ENCODE results near the gene GCGR.

The GCGR gene

GRCh38 chr17:81812571-81813370, 8.8 kb downstream of the GCGR start:
- no peak for DNase-seq

GRCh38 chr17:81813371-81813684, 9.4 kb downstream of the GCGR start:
- no peak for DNase-seq

GRCh38 chr17:81813861-81814683, 10.1 kb downstream of the GCGR start:
- no peak for DNase-seq

GRCh38 chr17:81814748-81815645, 11.0 kb downstream of the GCGR start:
- DNase-seq: no peak

GRCh38 chr17:81815646-81815986, 11.7 kb downstream of the GCGR start:
- DNase-seq: no peak

GRCh38 chr17:81817758-81818147, 13.8 kb downstream of the GCGR start:
- no peak for DNase-seq

GRCh38 chr17:81819708-81820107, 15.8 kb downstream of the GCGR start:
- no peak for DNase-seq

GRCh38 chr17:81821147-81821546, 17.2 kb downstream of the GCGR start:
- peak in 1 of 2 experiments; percentile 25 for DNase-seq

- DNase-seq: no peak
Measured at GRCh38 chr17:81821603-81822311, 17.8 kb downstream of the GCGR start.

- DNase-seq: no peak
Measured at GRCh38 chr17:81822312-81822637, 18.3 kb downstream of the GCGR start.

- DNase-seq: no peak
Measured at GRCh38 chr17:81822996-81823819, 19.3 kb downstream of the GCGR start.

GRCh38 chr17:81823820-81824550, 20.0 kb downstream of the GCGR start:
- no peak for DNase-seq

- DNase-seq: no peak
Measured at GRCh38 chr17:81824595-81824994, 20.6 kb downstream of the GCGR start.

- DNase-seq: no peak
Measured at GRCh38 chr17:81825841-81826466, 22.0 kb downstream of the GCGR start.

GRCh38 chr17:81828656-81829055, 24.7 kb downstream of the GCGR start:
- DNase-seq: no peak

- DNase-seq: no peak
Measured at GRCh38 chr17:81829858-81830257, 25.9 kb downstream of the GCGR start.

- DNase-seq: no peak
Measured at GRCh38 chr17:81831563-81831956, 27.6 kb downstream of the GCGR start.

GRCh38 chr17:81831957-81832607, 28.1 kb downstream of the GCGR start:
- DNase-seq: peak; percentile 26 to 49

- DNase-seq: peak; percentile 35 to 46
Measured at GRCh38 chr17:81832608-81833159, 28.7 kb downstream of the GCGR start.
